Daoy (cell line): ENCODE data around the gene ATP6V1D. TPM values are rescaled to one million over a fixed set of nuclear protein-coding genes. Genes with fewer than 3 reads are reported as not detected.

Experiments used
- total RNA-seq: library from RNA; depleted of rRNA; stranded (reverse); fragments of >200 nt; shearing (Covaris generic); gene quantifications from 2 replicates; pipeline ENCODE4 v1.2.3, GENCODE V29; 2014; rRNA removed

The ATP6V1D gene
- total RNA-seq, 1 experiment from 2014 or later = 222 TPM

Other genes with a start within 250 kb of the ATP6V1D start
- gene GARIN2, start 170.4 kb downstream of the ATP6V1D start, total RNA-seq = not detected in 2 replicates
- 24.6 and 30.9 TPM in 2 replicates for gene PALS1, start 118.4 kb downstream of the ATP6V1D start, total RNA-seq
- 654 and 755 TPM in 2 replicates for gene EIF2S1, start 524 bp upstream of the ATP6V1D start, total RNA-seq
- gene PLEK2, start 52.4 kb upstream of the ATP6V1D start, total RNA-seq = 12.8 and 17.0 TPM in 2 replicates
- 2.9 and 8.5 TPM in 2 replicates for gene TMEM229B, start 128.9 kb upstream of the ATP6V1D start, total RNA-seq
- 2.1 and 3.3 TPM in 2 replicates for gene PLEKHH1, start 173.5 kb upstream of the ATP6V1D start, total RNA-seq
- 29.4 and 31.4 TPM in 2 replicates for gene PIGH, start 240.5 kb upstream of the ATP6V1D start, total RNA-seq